T-helper 2 cell treated with Interferon-gamma antibody and Interleukin-4, amounts not matched to agents 5 μg/mL and 100 μg/mL, for 36 hours (primary cell): ENCODE results near the gene OBSCN.
A peak's percentile ranks its signal among the peaks of the same experiment; 100 is the strongest.

ENCODE experiments used
- DNase-seq: peaks from one replicate; pipeline ENCODE4 v3.0.0; 2021; ENCODE audit warnings: low spot score
- H3K27ac Mint-ChIP-seq: one replicate; pipeline ENCODE4 v1.8.0; 2021; ENCODE audit warnings: mild to moderate bottlenecking, mixed read lengths
- H3K27me3 Mint-ChIP-seq: one replicate; pipeline ENCODE4 v1.8.0; 2021; ENCODE audit warnings: low read depth, mixed read lengths
- H3K36me3 Mint-ChIP-seq: one replicate; pipeline ENCODE4 v1.8.0; 2021; ENCODE audit warnings: low read depth, mixed read lengths
- H3K4me1 Mint-ChIP-seq: one replicate; pipeline ENCODE4 v1.8.0; 2021; ENCODE audit warnings: low read depth, mixed read lengths
- H3K4me3 Mint-ChIP-seq: one replicate; pipeline ENCODE4 v1.8.0; 2022; ENCODE audit warnings: mild to moderate bottlenecking, moderate library complexity, mixed read lengths
- H3K9me3 Mint-ChIP-seq: one replicate; pipeline ENCODE4 v1.8.0; 2021; ENCODE audit warnings: mixed read lengths

Gene OBSCN

GRCh38 chr1:228210712-228211530, 3.1 kb downstream of the OBSCN start:
- H3K9me3 Mint-ChIP-seq: no peaks in the 10 kb centered on the region
- H3K27me3 Mint-ChIP-seq: peaks cover under 1% of the 10 kb centered on the region
- DNase-seq: no peak
- H3K27ac Mint-ChIP-seq: no peak overlapping the region
- peak overlapping the region; percentile 34 for H3K4me3 Mint-ChIP-seq
- H3K4me1 Mint-ChIP-seq: no peaks in the 10 kb centered on the region
- H3K36me3 Mint-ChIP-seq: no peaks in the 10 kb centered on the region

GRCh38 chr1:228211531-228212414, 3.9 kb downstream of the OBSCN start:
- Mint-ChIP-seq H3K4me1 (no peaks in the 10 kb centered on the region), H3K27me3 (no peaks in the 10 kb centered on the region), H3K4me3 (peak overlapping the region; percentile 34), H3K9me3 (no peaks in the 10 kb centered on the region), H3K36me3 (no peaks in the 10 kb centered on the region), H3K27ac (no peak overlapping the region)
- DNase-seq: no peak

- DNase-seq: no peak
- Mint-ChIP-seq H3K27me3 (no peaks in the 10 kb centered on the region), H3K36me3 (no peaks in the 10 kb centered on the region), H3K9me3 (no peaks in the 10 kb centered on the region), H3K4me1 (no peaks in the 10 kb centered on the region), H3K4me3 (peak overlapping the region; percentile 29), H3K27ac (no peak overlapping the region)
Measured at GRCh38 chr1:228212415-228212965, 4.6 kb downstream of the OBSCN start.

GRCh38 chr1:228212966-228213844, 5.4 kb downstream of the OBSCN start:
- Mint-ChIP-seq H3K27me3 (no peaks in the 10 kb centered on the region), H3K4me1 (no peaks in the 10 kb centered on the region), H3K9me3 (no peaks in the 10 kb centered on the region), H3K36me3 (no peaks in the 10 kb centered on the region), H3K4me3 (peak overlapping the region; percentile 89), H3K27ac (peak overlapping the region; percentile 89)
- peak; percentile 87 for DNase-seq

GRCh38 chr1:228213917-228214808, 6.3 kb downstream of the OBSCN start:
- Mint-ChIP-seq H3K36me3 (peaks cover 2% of the 10 kb centered on the region), H3K4me3 (peak overlapping the region; percentile 77), H3K4me1 (no peaks in the 10 kb centered on the region), H3K27me3 (no peaks in the 10 kb centered on the region), H3K27ac (no peak overlapping the region), H3K9me3 (no peaks in the 10 kb centered on the region)
- DNase-seq: no peak

GRCh38 chr1:228214921-228215662, 7.2 kb downstream of the OBSCN start:
- Mint-ChIP-seq H3K9me3 (no peaks in the 10 kb centered on the region), H3K27me3 (no peaks in the 10 kb centered on the region), H3K27ac (no peak overlapping the region)

GRCh38 chr1:228215663-228216116, 7.8 kb downstream of the OBSCN start:
- H3K4me1 Mint-ChIP-seq: no peaks in the 10 kb centered on the region
- peaks cover 2% of the 10 kb centered on the region for H3K36me3 Mint-ChIP-seq
- no peak for DNase-seq
- H3K9me3 Mint-ChIP-seq: no peaks in the 10 kb centered on the region
- H3K27me3 Mint-ChIP-seq: no peaks in the 10 kb centered on the region
- H3K27ac Mint-ChIP-seq: no peak overlapping the region
- H3K4me3 Mint-ChIP-seq: no peak overlapping the region

More at GRCh38 chr1:228214921-228215662, 7.2 kb downstream of the OBSCN start:
- H3K4me3 Mint-ChIP-seq: peak overlapping the region; percentile 36
- H3K4me1 Mint-ChIP-seq: no peaks in the 10 kb centered on the region
- no peak for DNase-seq
- H3K36me3 Mint-ChIP-seq: peaks cover 2% of the 10 kb centered on the region

GRCh38 chr1:228216371-228217320, 8.8 kb downstream of the OBSCN start:
- no peaks in the 10 kb centered on the region for H3K4me1 Mint-ChIP-seq
- no peaks in the 10 kb centered on the region for H3K27me3 Mint-ChIP-seq
- H3K27ac Mint-ChIP-seq: no peak overlapping the region
- H3K36me3 Mint-ChIP-seq: peaks cover 2% of the 10 kb centered on the region
- H3K9me3 Mint-ChIP-seq: no peaks in the 10 kb centered on the region
- H3K4me3 Mint-ChIP-seq: no peak overlapping the region
- no peak for DNase-seq

- Mint-ChIP-seq H3K36me3 (peaks cover 7% of the 10 kb centered on the region), H3K9me3 (no peaks in the 10 kb centered on the region), H3K4me1 (no peaks in the 10 kb centered on the region), H3K27ac (no peak overlapping the region), H3K4me3 (no peak overlapping the region), H3K27me3 (no peaks in the 10 kb centered on the region)
- DNase-seq: no peak
Measured at GRCh38 chr1:228217551-228218344, 9.9 kb downstream of the OBSCN start.

- H3K4me1 Mint-ChIP-seq: no peaks in the 10 kb centered on the region
- no peak for DNase-seq
- H3K36me3 Mint-ChIP-seq: peaks cover 14% of the 10 kb centered on the region
- no peak overlapping the region for H3K4me3 Mint-ChIP-seq
- no peaks in the 10 kb centered on the region for H3K9me3 Mint-ChIP-seq
- H3K27me3 Mint-ChIP-seq: no peaks in the 10 kb centered on the region
- no peak overlapping the region for H3K27ac Mint-ChIP-seq
Measured at GRCh38 chr1:228218513-228219244, 10.8 kb downstream of the OBSCN start.
